ENCODE data around the gene NHP2.
A peak's percentile ranks its signal among the peaks of the same experiment; 100 is the strongest.
"Not testable (repeated sequence)": the region's sequence is repeated elsewhere in the genome, so short reads cannot be mapped to it uniquely, and the experiment has no call there.

NHP2 gene

GRCh38 chr5:178170455-178170854, 16.8 kb upstream of the NHP2 start:
- no peak for DNase-seq

- no peak for DNase-seq
These were observed 11.9 kb upstream of the NHP2 start for GRCh38 chr5:178165581-178165980.

- DNase-seq: peak; percentile 96
These were observed 10.4 kb upstream of the NHP2 start for GRCh38 chr5:178163772-178164735.

GRCh38 chr5:178162481-178162880, 8.8 kb upstream of the NHP2 start:
- DNase-seq: no peak

- no peak for DNase-seq
These were observed 6.5 kb upstream of the NHP2 start for GRCh38 chr5:178160176-178160575.

GRCh38 chr5:178155065-178155464, 1.4 kb upstream of the NHP2 start:
- DNase-seq: no peak

- peak; percentile 39 for DNase-seq
These were observed 917 bp downstream of the NHP2 start for GRCh38 chr5:178152491-178153444.

GRCh38 chr5:178150977-178151734, 2.5 kb downstream of the NHP2 start:
- DNase-seq: no peak

- DNase-seq: no peak
These were observed 4.3 kb downstream of the NHP2 start for GRCh38 chr5:178149199-178149932.

GRCh38 chr5:178147406-178147805, 6.3 kb downstream of the NHP2 start:
- DNase-seq: no peak

- peak; percentile 65 for DNase-seq
These were observed 7.5 kb downstream of the NHP2 start for GRCh38 chr5:178145965-178146820.

GRCh38 chr5:178143901-178144300, 9.8 kb downstream of the NHP2 start:
- DNase-seq: peak; percentile 25

GRCh38 chr5:178143246-178143645, 10.4 kb downstream of the NHP2 start:
- DNase-seq: no peak

- no peak for DNase-seq
These were observed 11.0 kb downstream of the NHP2 start for GRCh38 chr5:178142642-178143041.

GRCh38 chr5:178141550-178141949, 12.1 kb downstream of the NHP2 start:
- no peak for DNase-seq

- no peak for DNase-seq
These were observed 15.7 kb downstream of the NHP2 start for GRCh38 chr5:178137991-178138390.

GRCh38 chr5:178136990-178137389, 16.7 kb downstream of the NHP2 start:
- no peak for DNase-seq

GRCh38 chr5:178131446-178131996, 22.2 kb downstream of the NHP2 start:
- peak; percentile 20 for DNase-seq

GRCh38 chr5:178130576-178131445, 22.9 kb downstream of the NHP2 start, which contains the start of gene RMND5B:
TSS of gene RMND5B (plus strand) at chr5:178131014. CDS start at chr5:178138120, 7,106 bp downstream.
- peak; percentile 92 for DNase-seq

GRCh38 chr5:178130234-178130575, 23.5 kb downstream of the NHP2 start:
- DNase-seq: not testable (repeated sequence)
